Measurements from ENCODE around the gene SEC24D.

- TF ChIP-seq CTCF (IDR thresholded peaks at IDR 0.05) (no peak), EZH2phosphoT487 (IDR thresholded peaks at IDR 0.05) (no peak)
These were observed 112.6 kb downstream of the SEC24D start for GRCh38 chr4:118723369-118723768.

Data from neural progenitor cell (in vitro differentiated cells).